ENCODE results near the gene PDE4D.

- TF ChIP-seq CTCF (IDR thresholded peaks at IDR 0.05) = no peak
- no peak for TF ChIP-seq POLR2A (IDR thresholded peaks at IDR 0.05)
These were observed 334.2 kb downstream of the PDE4D start for GRCh38 chr5:59559323-59559722.

Measured in right lobe of liver (tissue), 4 donors.